ENCODE results near the gene NTM.

GRCh38 chr11:131770801-131771200 is 400.4 kb downstream of the NTM start:
- TF ChIP-seq, protein P1, sequence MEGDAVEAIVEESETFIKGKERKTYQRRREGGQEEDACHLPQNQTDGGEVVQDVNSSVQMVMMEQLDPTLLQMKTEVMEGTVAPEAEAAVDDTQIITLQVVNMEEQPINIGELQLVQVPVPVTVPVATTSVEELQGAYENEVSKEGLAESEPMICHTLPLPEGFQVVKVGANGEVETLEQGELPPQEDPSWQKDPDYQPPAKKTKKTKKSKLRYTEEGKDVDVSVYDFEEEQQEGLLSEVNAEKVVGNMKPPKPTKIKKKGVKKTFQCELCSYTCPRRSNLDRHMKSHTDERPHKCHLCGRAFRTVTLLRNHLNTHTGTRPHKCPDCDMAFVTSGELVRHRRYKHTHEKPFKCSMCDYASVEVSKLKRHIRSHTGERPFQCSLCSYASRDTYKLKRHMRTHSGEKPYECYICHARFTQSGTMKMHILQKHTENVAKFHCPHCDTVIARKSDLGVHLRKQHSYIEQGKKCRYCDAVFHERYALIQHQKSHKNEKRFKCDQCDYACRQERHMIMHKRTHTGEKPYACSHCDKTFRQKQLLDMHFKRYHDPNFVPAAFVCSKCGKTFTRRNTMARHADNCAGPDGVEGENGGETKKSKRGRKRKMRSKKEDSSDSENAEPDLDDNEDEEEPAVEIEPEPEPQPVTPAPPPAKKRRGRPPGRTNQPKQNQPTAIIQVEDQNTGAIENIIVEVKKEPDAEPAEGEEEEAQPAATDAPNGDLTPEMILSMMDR (IDR thresholded peaks at IDR 0.05; ENCODE audit: insufficient read depth, low read length): no peak
- no peak for TF ChIP-seq SPI1 (IDR thresholded peaks at IDR 0.05; ENCODE audit: borderline replicate concordance, low read depth)
